Measurements from ENCODE around the gene KRT1.

KRT1 gene

GRCh38 chr12:52661668-52662067, 18.5 kb downstream of the KRT1 start:
- in situ Hi-C loops (cut with HindIII; ENCODE audit: low sequenced_read_pairs) = no loop called here
- no peak for TF ChIP-seq CTCF (IDR thresholded peaks at IDR 0.05; ENCODE audit: low read depth, low read length)
- no peak overlapping the region for H3K4me3 ChIP-seq (ENCODE audit: low read depth, low read length)
- DNase-seq (ENCODE audit: low read depth, low spot score) = no peak

- no peak for DNase-seq (ENCODE audit: low read depth, low spot score)
- no peak overlapping the region for H3K4me3 ChIP-seq (ENCODE audit: low read depth, low read length)
- TF ChIP-seq CTCF (IDR thresholded peaks at IDR 0.05; ENCODE audit: low read depth, low read length) = no peak
- in situ Hi-C loops (cut with HindIII; ENCODE audit: low sequenced_read_pairs) = no loop called here
These were observed 19.2 kb downstream of the KRT1 start for GRCh38 chr12:52660934-52661499.

- DNase-seq (ENCODE audit: low read depth, low spot score) = no peak
- H3K4me3 ChIP-seq (ENCODE audit: low read depth, low read length) = no peak overlapping the region
- in situ Hi-C loops (cut with HindIII; ENCODE audit: low sequenced_read_pairs) = no loop called here
- TF ChIP-seq CTCF (IDR thresholded peaks at IDR 0.05; ENCODE audit: low read depth, low read length) = no peak
These were observed 20.3 kb downstream of the KRT1 start for GRCh38 chr12:52659951-52660350.

GRCh38 chr12:52659395-52659794, 20.8 kb downstream of the KRT1 start:
- in situ Hi-C loops (cut with HindIII; ENCODE audit: low sequenced_read_pairs) = no loop called here
- H3K4me3 ChIP-seq (ENCODE audit: low read depth, low read length) = no peak overlapping the region

DNA sequence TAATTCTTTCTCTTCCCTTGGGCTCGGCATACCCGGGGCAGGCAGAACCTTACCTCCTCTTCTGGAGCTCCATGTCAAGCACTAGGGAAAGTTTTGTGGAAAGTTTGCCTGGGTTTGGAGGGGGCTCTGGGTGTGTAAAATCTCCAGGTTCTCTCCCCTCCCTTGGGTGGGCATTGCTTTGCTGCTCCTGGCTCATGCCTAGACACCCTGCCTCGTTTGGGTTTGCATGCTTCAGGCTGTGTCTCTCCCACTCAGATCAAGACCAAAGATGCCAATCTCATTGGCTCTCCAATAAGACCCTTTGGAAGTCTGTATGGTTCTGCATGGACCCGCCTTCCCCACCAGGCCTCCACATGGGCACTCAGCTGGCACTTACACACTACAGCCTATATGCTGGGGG, 22.0 kb downstream of the KRT1 start:
- no peak for TF ChIP-seq CTCF (IDR thresholded peaks at IDR 0.05; ENCODE audit: low read depth, low read length)
- DNase-seq (ENCODE audit: low read depth, low spot score) = no peak
- H3K4me3 ChIP-seq (ENCODE audit: low read depth, low read length) = no peak overlapping the region
- in situ Hi-C loops (cut with HindIII; ENCODE audit: low sequenced_read_pairs) = no loop called here

More at GRCh38 chr12:52659395-52659794, 20.8 kb downstream of the KRT1 start:
- TF ChIP-seq CTCF (IDR thresholded peaks at IDR 0.05; ENCODE audit: low read depth, low read length) = no peak
- no peak for DNase-seq (ENCODE audit: low read depth, low spot score)

DNA sequence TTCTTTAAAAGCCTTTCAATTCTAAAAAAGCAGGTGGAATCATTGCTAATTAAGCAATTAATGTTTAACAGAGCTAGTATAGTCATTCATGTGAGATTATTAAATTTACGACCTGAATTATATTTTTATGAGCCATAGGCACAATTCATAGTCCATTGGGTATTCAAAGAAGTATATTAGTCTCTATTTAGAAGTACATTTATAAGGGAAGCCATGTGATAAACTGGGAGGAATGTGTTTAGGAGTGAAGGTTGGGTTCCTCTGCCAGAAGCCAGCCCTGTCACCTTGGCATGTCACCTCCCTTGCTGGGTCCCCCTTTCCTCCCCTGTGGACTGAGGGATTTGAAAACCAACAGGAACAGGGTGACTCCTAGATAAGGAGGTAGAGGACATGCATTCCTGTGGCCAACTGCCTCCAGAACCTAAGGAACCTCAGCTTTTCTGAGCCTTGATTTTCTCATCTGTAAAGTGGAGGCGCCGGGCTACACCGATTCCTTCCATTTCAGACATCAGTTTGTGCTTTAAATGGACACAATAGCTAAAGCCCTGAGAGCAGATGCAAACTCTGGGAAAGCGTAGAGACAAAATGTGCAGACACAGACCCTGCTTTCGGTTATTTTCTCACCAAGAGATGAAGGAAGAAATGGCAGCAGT, 22.8 kb downstream of the KRT1 start:
- no peak for TF ChIP-seq CTCF (IDR thresholded peaks at IDR 0.05; ENCODE audit: low read depth, low read length)
- no peak overlapping the region for H3K4me3 ChIP-seq (ENCODE audit: low read depth, low read length)
- DNase-seq (ENCODE audit: low read depth, low spot score) = no peak
- in situ Hi-C loops (cut with HindIII; ENCODE audit: low sequenced_read_pairs) = no loop called here

Measured in astrocyte of the spinal cord (primary cell).